DMS53 treated with DMSO at 0.1 percent for 48 hours (cell line): ENCODE results near the gene SLC6A12.

Experiments
- DNase-seq: peaks from one replicate; lab custom pipeline; 2025; ENCODE audit not compliant: unreplicated experiment; lab: John Stamatoyannopoulos, UW

SLC6A12 gene

DNA sequence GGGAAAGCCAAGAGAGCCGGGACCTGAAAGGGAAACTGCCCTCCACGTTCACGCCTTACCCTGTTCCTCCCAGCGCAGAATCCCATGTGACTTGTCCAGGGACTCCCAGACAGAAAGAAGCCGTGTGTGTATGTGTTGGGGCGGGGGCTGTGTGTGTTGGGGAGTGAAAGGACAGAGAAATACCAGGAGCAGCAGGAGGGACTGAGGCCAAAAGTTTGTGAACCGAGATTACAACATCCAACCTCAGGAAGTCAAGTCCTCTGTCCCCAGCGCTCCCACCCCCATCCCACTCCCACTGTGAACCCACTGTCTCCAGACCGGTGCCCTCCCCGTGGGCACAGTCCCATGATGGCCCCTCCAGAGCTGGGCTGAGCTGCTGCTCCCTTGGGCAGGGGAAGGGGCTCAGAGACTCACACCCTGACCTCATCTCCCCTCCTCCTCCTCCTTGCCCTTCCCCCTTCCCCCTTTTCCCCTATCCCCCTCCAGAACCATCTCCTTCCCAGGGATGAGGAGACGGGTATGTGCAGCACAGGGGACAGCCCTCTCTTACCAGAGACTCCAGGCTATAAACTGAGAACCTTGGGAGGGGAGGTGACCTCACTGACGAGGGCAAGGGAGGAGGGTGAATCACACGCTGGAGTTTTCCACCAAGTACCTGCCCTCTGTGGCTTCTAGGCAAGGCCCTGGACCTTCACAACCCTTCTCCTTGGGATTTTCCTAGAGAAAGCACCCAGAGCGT, at the start of gene SLC6A12:
Gene SLC6A12, minus strand, starts transcription at position 155 of the 739 bp plus-strand sequence. CDS start 4,171 bp downstream, outside the sequence.
- DNase-seq, result no peak

DNA sequence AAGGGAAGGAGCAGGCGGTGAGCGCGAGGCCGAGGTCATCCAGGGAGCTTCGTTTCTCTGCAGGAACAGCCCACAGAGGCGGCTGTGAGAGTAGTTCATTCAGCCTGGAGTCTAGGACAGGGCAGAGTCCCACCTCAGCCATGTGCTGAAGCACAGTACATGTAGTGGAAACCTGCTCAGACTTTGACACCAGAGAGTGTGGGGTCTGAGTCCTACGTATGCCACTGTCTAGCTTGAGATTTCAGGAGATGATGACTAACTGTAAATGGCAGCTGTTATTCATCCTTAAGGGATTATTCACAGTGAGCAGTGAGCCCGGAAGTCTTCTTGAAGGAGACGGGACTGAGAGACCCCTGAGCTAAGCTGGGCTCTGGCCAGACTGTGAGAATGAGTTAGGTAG, 49.6 kb upstream of the SLC6A12 start:
- DNase-seq, result no peak

DNA sequence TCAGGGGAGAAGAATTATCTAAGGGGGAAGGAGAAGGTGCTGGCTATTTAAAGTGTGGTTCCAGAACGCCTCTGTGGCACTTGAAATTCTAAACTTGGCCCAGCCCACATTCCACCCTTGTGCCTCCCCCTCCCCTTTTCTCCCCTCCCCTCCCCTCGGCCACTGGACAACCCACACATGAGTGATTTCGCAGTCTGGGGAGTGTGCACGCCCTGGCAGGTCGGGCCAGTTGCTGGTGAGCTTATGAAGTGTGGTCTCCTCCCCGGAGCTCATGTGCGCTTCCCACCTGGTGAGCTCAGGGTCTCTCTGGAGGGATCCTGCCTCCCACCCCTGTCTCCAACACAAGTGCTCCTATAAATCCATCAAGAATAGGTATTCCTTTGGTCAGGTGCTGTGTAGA, 48.9 kb upstream of the SLC6A12 start, which contains the start of gene SLC6A13:
Gene SLC6A13, minus strand, starts transcription at position 20 of the 400 bp plus-strand sequence. CDS start 2,784 bp downstream, outside the sequence.
- no peak for DNase-seq

DNA sequence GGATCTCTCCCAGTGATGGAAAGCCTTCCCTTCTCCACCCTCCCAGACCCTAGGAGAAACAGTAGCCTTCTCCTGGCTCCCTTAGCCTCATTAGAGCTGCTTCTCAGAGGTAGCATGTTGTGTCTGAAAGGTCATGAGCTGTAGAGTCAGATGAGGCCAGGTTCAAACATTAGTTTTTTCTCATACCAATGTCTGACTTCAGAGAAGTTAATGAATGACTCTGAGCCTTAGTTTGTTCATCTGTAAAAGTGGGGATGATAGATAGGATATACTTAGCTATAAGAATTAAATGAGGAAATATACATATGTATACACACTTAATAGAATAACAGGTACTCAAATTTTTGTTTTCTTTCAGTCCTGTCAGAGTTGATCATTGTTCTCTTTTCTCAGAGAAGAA, 48.2 kb upstream of the SLC6A12 start:
- no peak for DNase-seq

DNA sequence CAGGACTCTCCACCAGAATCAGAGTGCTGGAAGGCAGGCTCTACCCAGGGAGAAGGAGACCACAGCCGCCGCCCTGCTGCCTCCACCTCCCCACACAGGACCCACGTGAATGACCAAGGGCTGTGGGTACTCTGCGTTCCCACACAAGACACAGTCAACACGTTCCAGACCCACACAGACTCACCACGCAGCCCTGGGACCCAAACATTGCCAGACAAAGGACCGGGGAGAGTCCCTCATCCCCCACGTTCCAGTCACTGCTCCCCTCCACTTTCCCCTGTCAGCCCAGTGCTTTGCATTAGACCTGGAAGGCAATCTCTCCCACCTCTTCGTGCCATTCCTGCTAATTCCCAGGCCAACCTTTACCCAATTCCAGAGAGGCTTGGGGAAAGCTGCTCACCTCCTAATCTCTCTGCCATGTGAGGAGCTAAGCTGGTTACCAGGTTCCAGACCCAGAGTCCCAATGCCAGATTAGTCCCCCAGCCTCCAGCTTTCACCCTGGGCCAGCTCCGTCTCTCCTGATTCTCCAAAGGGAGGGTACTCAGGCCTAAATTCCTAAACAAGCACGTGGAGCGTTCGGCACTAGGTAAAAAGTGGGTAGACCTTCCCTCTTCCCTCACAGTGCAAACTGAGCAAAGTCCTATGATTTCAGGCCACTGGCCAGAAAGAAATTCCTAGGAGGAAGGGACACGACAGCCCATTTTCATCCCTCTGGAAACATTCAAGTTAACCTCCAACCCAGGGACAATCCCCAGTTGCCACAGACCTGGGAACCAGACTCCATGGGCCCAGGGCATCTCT, 43.8 kb upstream of the SLC6A12 start:
- no peak for DNase-seq

DNA sequence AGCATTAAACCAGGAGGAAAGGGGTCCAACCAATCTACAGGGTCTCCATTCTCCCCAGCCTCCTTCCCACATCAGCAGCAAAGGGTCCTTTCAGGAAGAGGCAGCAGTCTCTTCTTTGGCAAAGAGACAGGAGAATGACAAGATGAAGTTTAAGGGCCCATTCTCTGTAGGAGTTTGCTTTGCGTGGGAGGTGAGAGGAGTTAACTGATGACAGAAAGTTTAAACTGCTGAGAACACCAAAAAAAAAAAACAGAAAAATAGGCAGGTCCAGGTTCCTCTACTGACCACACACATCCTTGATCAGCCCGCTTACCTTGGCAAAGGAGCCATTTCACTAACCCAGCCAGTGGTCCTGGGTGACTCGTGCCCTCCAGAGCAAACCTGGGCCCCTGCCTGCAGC, 43.0 kb upstream of the SLC6A12 start:
- no peak for DNase-seq

DNA sequence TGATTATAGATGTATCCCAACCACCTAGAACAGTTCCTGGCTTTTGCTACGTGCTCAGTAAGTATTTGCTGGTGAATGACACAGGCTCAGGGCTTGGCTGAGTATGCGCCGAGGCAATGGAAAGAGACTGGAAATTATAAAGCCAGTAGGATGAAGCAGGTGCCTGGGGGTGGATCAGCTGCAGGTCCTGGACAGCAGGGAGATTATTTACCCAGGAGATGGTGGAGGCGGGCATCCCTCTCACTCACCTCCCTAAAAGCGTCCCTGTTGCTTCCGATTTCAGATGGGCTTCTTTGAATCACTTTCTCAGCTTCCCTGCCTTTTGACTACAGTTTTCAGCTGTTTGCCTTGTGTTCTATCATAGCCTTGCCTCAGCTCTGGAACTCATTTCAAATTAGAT, 42.3 kb upstream of the SLC6A12 start:
- no peak for DNase-seq

DNA sequence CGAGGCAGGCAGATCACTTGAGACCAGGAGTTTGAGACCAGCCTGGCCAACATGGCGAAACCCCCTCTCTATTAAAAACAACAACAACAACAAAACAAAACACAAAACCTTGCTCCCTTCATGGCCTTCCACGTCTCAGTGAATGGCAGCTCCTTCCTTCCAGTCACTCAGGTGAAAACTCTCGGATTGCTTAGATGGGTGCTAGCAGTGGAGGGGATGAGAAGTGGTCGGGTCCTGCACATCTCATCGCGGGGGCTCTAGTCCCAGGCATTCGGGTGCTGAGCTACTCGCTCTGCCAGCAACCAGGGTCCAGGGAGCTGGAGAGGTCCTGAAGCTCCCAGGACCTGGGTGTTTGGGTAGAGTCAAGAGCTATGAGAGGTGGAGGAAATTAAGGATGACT, 41.0 kb upstream of the SLC6A12 start:
- no peak for DNase-seq

DNA sequence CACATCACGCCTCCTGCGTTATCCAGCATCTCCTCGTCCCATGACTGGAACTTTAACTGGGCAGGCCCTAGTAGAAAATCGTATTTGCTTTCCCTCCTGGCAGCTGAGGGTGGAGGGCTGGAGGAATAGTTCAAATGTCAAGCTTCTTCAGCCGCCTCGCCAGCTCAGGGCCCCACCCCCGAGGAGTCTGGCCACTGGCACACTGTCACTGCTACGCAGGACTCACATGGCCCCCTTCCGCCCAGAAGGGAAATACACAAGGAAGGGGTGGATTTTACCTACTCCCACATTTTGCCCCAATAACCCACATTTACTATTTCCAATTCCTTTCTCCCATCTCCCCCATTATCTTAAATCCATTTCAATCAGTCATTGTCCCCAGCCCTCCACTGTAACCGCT, 40.1 kb upstream of the SLC6A12 start:
- no peak for DNase-seq

DNA sequence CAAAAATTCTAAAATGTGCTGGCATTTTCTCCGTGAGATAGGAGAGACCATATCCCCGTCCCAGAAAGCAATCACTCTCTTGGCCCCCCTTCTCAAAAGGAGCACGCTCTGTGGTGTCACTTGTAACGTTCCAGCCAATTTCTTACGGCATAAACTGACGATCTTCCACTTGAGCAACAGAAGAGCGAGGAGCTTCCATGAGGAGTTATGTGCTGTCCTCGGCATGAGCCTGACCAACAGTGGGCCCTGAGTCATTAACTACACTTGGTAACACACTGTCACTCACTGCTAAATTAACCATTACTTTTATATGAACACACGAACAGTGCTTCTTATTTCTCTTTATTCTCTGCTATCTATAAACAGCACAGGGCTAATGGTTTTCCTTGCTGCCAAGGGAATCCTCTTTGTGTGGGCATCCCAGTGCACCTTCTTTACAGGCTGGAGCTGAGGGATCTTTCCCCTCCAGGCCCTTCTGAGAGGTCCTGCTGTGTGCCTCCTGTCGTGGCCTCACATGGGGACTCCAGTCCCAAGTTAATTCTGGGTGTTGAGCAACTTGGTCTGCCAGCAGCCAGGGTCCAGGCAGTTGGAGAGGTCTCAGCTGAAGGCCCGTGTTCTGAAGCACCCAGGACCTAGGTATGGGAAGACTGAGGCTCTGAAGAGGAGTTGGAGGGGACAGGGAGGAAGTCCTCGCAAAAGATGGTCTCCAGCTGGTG, 39.3 kb upstream of the SLC6A12 start:
- no peak for DNase-seq

DNA sequence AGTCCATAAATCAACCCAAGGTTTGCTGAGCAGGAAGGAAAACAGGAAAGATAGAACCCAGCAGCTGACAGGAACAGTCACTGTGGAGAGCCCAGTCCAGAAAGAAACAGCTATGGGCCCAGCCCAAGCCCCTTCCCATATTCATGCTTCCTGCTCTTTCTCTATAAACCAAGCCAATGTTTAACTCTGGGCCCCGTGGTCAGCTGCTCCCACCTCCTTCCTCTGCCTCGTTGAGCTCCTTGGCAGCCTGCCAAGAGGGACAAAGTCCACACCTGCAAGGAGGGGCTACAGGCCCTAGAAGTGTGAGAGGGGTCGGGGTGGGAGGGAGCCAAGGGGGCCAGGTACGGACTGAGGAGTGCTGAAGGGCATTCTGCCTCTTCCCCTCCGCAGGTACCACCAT, 38.7 kb upstream of the SLC6A12 start:
- no peak for DNase-seq

DNA sequence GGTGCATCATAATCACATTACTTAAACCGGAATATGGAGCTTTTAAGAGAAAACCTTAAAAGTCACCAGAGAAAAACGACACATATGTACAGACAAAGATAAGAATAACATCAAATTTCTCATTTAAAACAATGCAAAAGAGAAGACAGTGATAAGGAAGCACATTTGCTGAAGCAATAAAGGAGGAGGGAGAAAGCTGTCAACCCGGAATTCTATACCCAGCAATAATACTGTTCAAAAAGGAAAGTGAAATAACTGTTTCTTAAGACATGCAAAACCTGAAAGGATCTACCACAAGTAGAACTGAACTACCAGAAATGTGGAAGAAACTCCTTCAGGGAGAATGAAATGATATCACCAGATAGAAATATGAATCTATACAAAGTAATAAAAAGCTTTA, 33.3 kb upstream of the SLC6A12 start:
- no peak for DNase-seq

DNA sequence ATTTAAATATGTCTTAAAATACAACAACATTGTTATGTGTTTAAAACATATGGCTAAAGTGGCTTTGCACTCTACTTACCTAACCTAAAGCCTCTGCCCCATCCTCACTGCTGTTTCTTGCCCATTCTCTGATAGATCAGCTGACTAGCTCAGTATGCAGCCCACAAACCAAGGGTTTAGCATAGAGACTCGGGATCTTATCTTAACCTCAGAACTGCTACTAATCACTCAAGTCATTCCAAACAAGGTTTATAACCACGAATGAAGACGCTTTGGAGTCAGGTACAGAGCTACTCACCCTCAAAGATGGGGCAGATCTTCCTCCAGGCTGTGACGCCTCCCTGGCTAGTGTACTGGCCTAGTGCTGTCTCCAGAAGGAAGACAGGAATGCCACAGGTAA, 29.4 kb upstream of the SLC6A12 start:
- DNase-seq, result no peak

DNA sequence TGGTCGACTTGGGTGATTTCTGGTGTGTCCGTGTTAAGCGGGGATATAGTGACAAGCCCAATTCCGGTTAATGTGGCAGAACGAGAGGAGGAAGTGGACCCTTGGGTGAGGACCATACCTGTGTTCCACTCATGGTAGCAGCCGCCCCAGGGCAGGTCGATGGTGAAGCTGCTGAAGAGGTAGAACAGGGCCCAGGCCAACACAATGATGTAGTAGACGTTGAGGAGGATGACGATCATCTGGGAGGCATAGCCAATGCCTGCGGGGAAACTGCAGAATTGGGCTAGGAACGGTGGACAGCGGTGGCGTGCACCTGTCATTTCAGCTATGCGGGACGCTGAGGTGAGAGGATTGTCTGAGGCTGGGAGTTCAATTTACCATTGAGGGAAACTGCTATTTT, 28.5 kb upstream of the SLC6A12 start:
- no peak for DNase-seq

DNA sequence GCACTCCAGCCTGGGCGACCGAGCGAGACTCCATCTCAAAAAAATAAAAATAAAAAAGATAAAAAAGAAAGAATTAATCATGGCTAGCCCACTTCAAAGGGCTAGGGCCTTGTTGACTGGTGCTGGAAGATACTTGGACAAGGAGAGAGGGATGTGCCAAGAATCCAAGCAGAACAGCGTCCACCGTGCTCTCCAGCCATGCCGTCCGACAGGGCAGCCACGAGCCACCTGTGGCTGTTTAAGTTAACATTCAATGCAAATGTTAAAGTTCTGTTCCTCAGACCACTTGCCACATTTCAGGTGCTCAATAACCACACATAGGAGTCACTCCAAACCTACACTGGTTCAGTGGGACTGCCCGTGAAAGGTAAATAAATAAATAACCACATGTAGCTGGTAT, 27.3 kb upstream of the SLC6A12 start:
- DNase-seq, result no peak

DNA sequence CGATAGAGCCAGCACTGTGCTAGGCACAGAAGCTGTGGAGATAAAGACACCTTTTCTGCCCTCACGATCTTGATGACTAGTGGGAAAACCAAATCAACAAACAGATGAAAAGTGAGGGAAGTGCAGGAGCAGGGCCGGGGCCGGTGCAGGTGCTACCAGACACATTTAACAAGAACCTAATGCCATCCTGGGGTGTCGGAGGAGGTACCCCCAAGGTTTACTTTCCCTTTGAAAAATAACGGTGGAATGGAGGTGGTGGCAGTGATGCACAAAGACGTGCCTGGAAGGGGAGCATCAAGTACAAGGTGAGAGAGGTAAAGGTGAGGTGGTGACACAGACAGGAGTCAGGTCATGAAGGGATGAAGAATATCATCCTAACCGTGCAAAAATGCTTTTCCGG, 26.6 kb upstream of the SLC6A12 start:
- DNase-seq, result no peak

DNA sequence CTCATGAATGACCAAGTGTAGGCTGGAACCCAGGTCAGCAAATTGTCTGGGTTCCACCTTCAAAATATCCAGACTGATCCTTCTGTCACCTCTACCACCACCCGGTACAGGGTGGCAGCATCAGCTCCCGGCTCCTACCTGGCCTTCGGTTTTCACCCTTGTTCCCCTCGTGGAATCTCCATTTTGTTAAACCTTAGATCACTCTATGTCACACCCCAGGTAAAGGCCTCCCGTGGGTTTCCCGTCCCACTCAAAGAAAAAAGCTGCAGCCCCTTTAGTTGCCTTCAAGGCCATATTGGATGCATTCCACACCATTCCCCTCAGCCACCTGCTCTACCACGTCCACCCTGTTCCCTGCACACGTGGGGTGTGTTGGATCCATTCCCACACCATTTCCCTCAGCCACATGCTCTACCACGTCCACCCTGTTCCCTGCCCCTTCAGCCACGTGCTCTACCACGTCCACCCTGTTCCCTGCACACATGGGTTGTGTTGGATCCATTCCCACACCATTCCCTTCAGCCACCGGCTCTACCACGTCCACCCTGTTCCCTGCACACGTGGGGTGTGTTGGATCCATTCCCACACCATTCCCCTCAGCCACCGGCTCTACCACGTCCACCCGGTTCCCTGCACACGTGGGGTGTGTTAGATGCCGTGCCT, 24.9 kb upstream of the SLC6A12 start:
- no peak for DNase-seq

DNA sequence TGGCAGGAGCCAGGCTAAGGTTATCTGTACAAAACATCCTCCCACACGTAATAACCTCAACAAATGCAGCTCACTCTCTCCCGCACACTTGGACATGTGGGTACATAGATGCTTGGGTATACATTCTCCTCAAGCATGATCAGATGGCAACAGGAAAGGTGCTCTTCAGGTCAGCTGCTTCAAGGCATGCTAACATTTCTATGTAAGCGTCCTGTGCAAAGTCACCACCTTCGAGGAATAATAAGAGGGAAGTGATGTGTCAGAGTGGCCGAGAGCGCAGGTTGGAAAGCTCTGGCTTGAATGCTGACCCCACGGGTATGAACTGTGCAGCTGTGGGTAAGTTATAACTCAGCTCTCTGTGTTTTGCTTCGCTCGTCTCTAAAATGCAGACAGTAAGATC, 24.2 kb upstream of the SLC6A12 start:
- no peak for DNase-seq

DNA sequence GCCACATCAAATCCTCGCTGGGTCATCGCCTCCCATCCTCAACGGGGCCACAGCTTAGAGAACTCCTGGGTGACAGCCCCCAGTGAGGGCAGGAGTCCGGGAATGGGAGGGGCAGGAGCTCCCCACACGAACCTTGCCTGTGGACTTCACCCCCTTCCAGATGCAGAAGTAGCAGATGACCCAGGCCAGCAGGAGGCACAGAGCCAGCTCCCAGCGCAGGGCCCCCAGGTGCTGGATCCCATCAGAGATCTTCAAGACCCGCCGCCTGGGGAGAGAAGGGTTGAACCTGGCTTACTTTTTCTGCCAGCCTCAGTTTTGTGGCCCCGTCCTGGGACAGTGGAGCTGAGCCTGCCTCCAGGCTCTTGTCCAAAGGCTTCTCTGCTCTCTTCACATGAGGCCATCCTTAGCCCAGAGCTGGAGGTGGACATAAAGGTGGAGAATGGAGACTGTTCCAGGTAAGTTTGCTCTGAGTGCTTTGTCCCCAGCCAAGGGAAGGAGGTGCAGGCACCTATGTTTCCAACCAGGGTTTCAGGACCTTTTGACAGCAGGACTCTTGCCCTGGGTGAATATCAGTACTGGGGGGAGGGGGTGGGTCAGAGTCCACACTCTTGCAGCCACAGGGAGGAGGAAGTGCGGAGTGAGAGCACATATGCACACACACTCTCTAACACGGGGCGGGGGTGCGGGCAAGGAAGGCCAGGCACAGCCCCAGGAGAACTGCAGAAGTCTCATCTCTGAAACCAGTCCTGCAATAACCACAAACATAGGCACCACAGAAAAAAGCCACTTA, 23.3 kb upstream of the SLC6A12 start:
- DNase-seq, result no peak

DNA sequence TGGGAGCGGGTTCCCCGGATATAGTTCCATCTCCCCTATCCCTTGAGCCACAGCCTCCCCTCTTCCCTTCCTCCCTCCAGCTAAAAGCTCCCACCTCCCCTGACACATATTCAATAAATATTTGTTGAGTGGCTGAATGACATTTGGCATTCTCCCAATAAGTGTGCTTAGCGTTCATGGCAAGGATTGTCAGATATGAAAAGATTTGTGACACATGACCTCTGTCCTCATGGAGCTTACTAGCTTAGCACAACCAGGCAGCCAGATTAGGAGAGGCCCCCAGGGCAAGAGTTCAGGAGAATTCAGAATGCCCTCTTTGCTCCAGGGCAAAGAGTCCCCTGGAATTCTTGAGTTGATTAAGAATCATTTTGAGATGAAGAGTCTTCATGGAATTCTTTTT, 22.5 kb upstream of the SLC6A12 start:
- DNase-seq, result no peak
